Left renal pelvis (tissue), 4 donors: ENCODE measurements around the gene POLA2. TPM values are rescaled to one million over a fixed set of nuclear protein-coding genes. Genes with fewer than 3 reads are reported as not detected.

ENCODE experiments used
- DNase-seq, 4 donors: peaks; one replicate each; pipeline ENCODE4 v3.0.0-alpha.2; 2013; ENCODE audit warnings: low read depth in 4 of 4, low spot score in 3 of 4
- polyA plus RNA-seq, 4 donors: library from polyadenylated mRNA; unstranded; fragments of 120-200 nt; gene quantifications; one replicate each; pipeline ENCODE4 v1.2.1, GENCODE V29; 2013; ENCODE audit not compliant: insufficient read length in 4 of 4

The POLA2 gene
- polyA plus RNA-seq, 4 donors, result 24.3 to 30.0 (median 28.3) TPM

- DNase-seq, result no peak
Measured at GRCh38 chr11:65280646-65281045, 18.9 kb downstream of the POLA2 start.

GRCh38 chr11:65286686-65287085, 24.9 kb downstream of the POLA2 start:
- DNase-seq, result no peak

GRCh38 chr11:65287601-65288000, 25.8 kb downstream of the POLA2 start:
- DNase-seq, result no peak

GRCh38 chr11:65288706-65289536, 27.2 kb downstream of the POLA2 start:
- DNase-seq, result no peak

GRCh38 chr11:65290448-65291165, 28.8 kb downstream of the POLA2 start:
- DNase-seq, result no peak

GRCh38 chr11:65291613-65292012, 29.9 kb downstream of the POLA2 start:
- no peak for DNase-seq

- DNase-seq, result no peak
Measured at GRCh38 chr11:65292890-65293289, 31.1 kb downstream of the POLA2 start.

GRCh38 chr11:65293909-65294381, 32.2 kb downstream of the POLA2 start:
- peak in 1 of 4 donors; percentile 51 for DNase-seq

- DNase-seq, result no peak
Measured at GRCh38 chr11:65295001-65295400, 33.2 kb downstream of the POLA2 start.

- DNase-seq, result no peak
Measured at GRCh38 chr11:65295571-65296341, 34.0 kb downstream of the POLA2 start.

- no peak for DNase-seq
Measured at GRCh38 chr11:65297026-65297672, 35.4 kb downstream of the POLA2 start.

GRCh38 chr11:65298131-65298535, 36.4 kb downstream of the POLA2 start:
- DNase-seq, result no peak

GRCh38 chr11:65298655-65299179, 37.0 kb downstream of the POLA2 start:
- no peak for DNase-seq

- no peak for DNase-seq
Measured at GRCh38 chr11:65300621-65301275, 39.0 kb downstream of the POLA2 start.

- DNase-seq, result no peak
Measured at GRCh38 chr11:65301491-65302329, 39.9 kb downstream of the POLA2 start.

GRCh38 chr11:65303555-65303954, 41.8 kb downstream of the POLA2 start:
- DNase-seq, result no peak

- no peak for DNase-seq
Measured at GRCh38 chr11:65304110-65304509, 42.3 kb downstream of the POLA2 start.

- DNase-seq, result no peak
Measured at GRCh38 chr11:65304613-65305012, 42.9 kb downstream of the POLA2 start.
